K562 (cell line): Measurements from ENCODE around the gene SRRT. TPM values are rescaled to one million over a fixed set of nuclear protein-coding genes. Genes with fewer than 3 reads are reported as not detected.

Experiments used
- DIDO1 ChIP-seq: fragments of 450-650 bp; IDR thresholded peaks from 2 replicates; pipeline ENCODE4 v1.6.1; 2016; ENCODE audit warnings: low read depth, missing biosample characterization, missing genetic modification characterization
- ESRRA ChIP-seq: fragments of 450-650 bp; IDR thresholded peaks from 2 replicates; pipeline ENCODE4 v1.6.1; 2014; ENCODE audit warnings: low read depth, mild to moderate bottlenecking, moderate library complexity, borderline replicate concordance
- HNRNPLL ChIP-seq: fragments of 200-400 bp; formaldehyde crosslinking; IDR thresholded peaks from 2 replicates; pipeline ENCODE4 v1.6.1; 2017; ENCODE audit warnings: low read length, low read depth, mild to moderate bottlenecking; ENCODE audit not compliant: poor library complexity, severe bottlenecking
- MYBL2 ChIP-seq, 2 experiments: fragments of 450-650 bp in 1 of 2; sonication (generic) in 1 of 2; formaldehyde crosslinking in 1 of 2; IDR thresholded peaks; 2 replicates each; pipeline versions ENCODE4 v1.6.1 to v1.8.1; 2017 to 2022; ENCODE audit warnings: borderline replicate concordance in 1 of 2, inconsistent platforms in 1 of 2, low read depth in 1 of 2, mild to moderate bottlenecking in 1 of 2, missing genetic modification reagents in 1 of 2, moderate library complexity in 1 of 2
- PTBP1 ChIP-seq: fragments of 200-400 bp; formaldehyde crosslinking; IDR thresholded peaks from 2 replicates; pipeline ENCODE4 v1.6.1; 2017; ENCODE audit warnings: low read depth, low read length
- ZNF384 ChIP-seq: IDR thresholded peaks from 2 replicates; pipeline ENCODE4 v1.6.1; 2012; ENCODE audit warnings: low read depth, low read length, improper control_type of control experiment
- ZNF592 ChIP-seq: fragments of 450-650 bp; IDR thresholded peaks from 2 replicates; pipeline ENCODE4 v1.6.1; 2017; ENCODE audit warnings: antibody characterized with exemption, mild to moderate bottlenecking
- polyA plus RNA-seq, 8 experiments: library from polyadenylated mRNA; depleted of rRNA in 4 of 8; stranded (reverse) in 5 of 8; unstranded in 3 of 8; fragments of >200 nt; fragmentation: Nextera tagmentation in 2 of 8; fragmentation: Illumina TruSeq in 1 of 8; extraction: Ambion mirVana in 2 of 8; extraction: Trizol in 1 of 8; gene quantifications; 2 replicates each; pipeline versions ENCODE4 v1.2.1 to v1.2.3, GENCODE V29; 2011 to 2014; ENCODE audit warnings: inconsistent platforms in 1 of 8, missing spikeins in 1 of 8
- total RNA-seq, 7 experiments: library from RNA; depleted of rRNA in 6 of 7; stranded (reverse); fragments of >200 nt in 6 of 7; fragmentation: Illumina TruSeq in 2 of 7; extraction: Trizol in 2 of 7; gene quantifications; 2 replicates each; pipeline versions ENCODE4 v1.2.1 to v1.2.3, GENCODE V29; 2011 to 2021; ENCODE audit warnings: low replicate concordance in 1 of 7
- TF ChIP-seq, protein P1 (sequence below), 2 experiments: fragments of 450-650 bp; IDR thresholded peaks; 2 replicates each; pipeline ENCODE4 v1.6.1; 2016; ENCODE audit warnings: mild to moderate bottlenecking in 2 of 2, borderline replicate concordance in 1 of 2, low read depth in 1 of 2, moderate library complexity in 1 of 2

SRRT gene
- total and polyA plus RNA-seq, 9 of the 15 experiments (the other 6 are each of a cell fraction or from before 2014, with no cell fraction given): 10.3 to 263 (median 84.4) TPM

- peak; percentile 7 for TF ChIP-seq HNRNPLL
- TF ChIP-seq ESRRA: peak; percentile 72; the same call in 1 of the 2 replicates
- TF ChIP-seq DIDO1: no peak
- 0 out of 2 replicates have a peak, but pooled peaks have one; percentile 34 for TF ChIP-seq PTBP1
- TF ChIP-seq ZNF592: peak; percentile 97
- no peak for TF ChIP-seq ZNF384
- no peak for TF ChIP-seq MYBL2 (IDR thresholded peaks at IDR 0.05; ENCODE audit: low read depth)
- TF ChIP-seq MYBL2 (CRISPR knock-in tag; IDR thresholded peaks at IDR 0.05; ENCODE audit: borderline replicate concordance): no peak
- TF ChIP-seq, protein P1, sequence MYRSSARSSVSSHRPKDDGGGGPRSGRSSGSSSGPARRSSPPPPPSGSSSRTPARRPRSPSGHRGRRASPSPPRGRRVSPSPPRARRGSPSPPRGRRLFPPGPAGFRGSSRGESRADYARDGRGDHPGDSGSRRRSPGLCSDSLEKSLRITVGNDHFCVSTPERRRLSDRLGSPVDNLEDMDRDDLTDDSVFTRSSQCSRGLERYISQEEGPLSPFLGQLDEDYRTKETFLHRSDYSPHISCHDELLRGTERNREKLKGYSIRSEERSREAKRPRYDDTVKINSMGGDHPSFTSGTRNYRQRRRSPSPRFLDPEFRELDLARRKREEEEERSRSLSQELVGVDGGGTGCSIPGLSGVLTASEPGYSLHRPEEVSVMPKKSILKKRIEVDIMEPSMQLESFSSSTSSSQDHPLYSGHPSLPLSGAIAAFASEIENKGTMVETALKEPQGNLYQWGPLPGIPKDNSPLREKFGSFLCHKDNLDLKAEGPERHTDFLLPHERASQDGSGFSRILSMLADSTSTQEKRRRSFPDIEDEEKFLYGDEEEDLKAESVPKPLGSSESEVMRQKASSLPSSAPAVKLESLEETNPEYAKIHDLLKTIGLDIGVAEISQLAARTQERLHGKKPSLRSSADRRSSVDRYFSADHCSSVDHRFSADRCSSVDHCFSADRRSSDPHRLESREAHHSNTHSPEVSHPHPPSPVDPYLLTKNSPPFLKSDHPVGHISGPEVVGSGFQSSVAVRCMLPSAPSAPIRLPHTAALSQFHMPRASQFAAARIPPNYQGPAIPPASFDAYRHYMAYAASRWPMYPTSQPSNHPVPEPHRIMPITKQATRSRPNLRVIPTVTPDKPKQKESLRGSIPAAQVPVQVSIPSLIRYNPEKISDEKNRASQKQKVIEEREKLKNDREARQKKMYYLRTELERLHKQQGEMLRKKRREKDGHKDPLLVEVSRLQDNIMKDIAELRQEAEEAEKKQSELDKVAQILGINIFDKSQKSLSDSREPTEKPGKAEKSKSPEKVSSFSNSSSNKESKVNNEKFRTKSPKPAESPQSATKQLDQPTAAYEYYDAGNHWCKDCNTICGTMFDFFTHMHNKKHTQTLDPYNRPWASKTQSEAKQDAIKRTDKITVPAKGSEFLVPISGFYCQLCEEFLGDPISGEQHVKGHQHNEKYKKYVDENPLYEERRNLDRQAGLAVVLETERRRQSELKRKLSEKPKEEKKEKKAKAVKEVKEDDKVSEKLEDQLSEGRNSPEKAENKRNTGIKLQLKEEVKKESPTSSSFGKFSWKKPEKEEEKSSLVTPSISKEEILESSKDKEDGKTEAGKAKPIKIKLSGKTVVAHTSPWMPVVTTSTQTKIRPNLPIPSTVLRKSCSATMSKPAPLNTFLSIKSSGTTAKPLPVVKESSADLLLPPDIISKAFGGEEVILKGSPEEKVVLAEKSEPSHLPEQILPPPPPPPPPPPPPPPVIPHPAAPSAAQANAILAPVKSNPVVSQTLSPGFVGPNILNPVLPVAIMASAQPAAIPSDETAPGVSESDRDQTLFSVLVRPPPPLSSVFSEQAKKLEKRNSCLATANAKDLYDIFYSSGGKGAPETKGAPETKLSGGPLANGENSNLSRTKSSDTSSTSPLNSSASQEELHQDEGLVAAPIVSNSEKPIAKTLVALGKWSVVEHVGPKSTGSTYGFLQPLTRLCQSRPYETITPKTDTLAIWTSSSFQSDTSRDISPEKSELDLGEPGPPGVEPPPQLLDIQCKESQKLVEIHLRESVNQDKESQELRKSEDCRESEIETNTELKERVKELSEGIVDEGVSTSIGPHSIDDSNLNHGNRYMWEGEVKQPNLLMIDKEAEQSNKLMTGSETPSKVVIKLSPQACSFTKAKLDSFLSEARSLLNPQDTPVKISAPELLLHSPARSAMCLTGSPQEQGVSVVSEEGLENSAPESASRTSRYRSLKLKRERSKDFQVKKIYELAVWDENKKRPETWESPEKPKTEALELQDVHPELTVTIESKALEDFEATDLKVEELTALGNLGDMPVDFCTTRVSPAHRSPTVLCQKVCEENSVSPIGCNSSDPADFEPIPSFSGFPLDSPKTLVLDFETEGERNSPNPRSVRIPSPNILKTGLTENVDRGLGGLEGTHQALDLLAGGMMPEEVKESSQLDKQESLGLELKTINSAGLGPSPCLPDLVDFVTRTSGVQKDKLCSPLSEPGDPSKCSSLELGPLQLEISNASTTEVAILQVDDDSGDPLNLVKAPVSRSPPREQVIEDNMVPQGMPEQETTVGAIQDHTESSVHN (IDR thresholded peaks at IDR 0.05; ENCODE audit: borderline replicate concordance in 1 of 2, low read depth in 1 of 2): no peak
These were observed 14.3 kb downstream of the SRRT start, which contains the start of gene UFSP1 (continued) for GRCh38 chr7:100888988-100889750.
